Ectodermal cell (in vitro differentiated cells): Measurements from ENCODE around the gene WSCD2.
"Not testable (repeated sequence)": the region's sequence is repeated elsewhere in the genome, so short reads cannot be mapped to it uniquely, and the experiment has no call there.

Experiments used
- H3K27ac ChIP-seq: 2 replicates; pipeline ENCODE4 v1.7.0; 2013; ENCODE audit warnings: mild to moderate bottlenecking, low read depth, low read length; ENCODE audit not compliant: insufficient read depth, poor library complexity, severe bottlenecking
- H3K27me3 ChIP-seq: 2 replicates; pipeline ENCODE4 v1.7.0; 2013; ENCODE audit warnings: mild to moderate bottlenecking, low read length; ENCODE audit not compliant: insufficient read depth, control insufficient read depth, poor library complexity, severe bottlenecking
- H3K36me3 ChIP-seq: one replicate; pipeline ENCODE4 v1.7.0; 2013; ENCODE audit warnings: low read length; ENCODE audit not compliant: control insufficient read depth, insufficient read depth
- H3K4me1 ChIP-seq: one replicate; pipeline ENCODE4 v1.7.0; 2013; ENCODE audit warnings: low read length; ENCODE audit not compliant: control insufficient read depth, insufficient read depth
- H3K4me3 ChIP-seq: 2 replicates; pipeline ENCODE4 v1.7.0; 2013; ENCODE audit warnings: low read depth, low read length, control low read depth; ENCODE audit not compliant: insufficient read depth
- H3K9me3 ChIP-seq: 2 replicates; pipeline ENCODE4 v1.7.0; 2013; ENCODE audit warnings: mild to moderate bottlenecking, low read length, moderate library complexity; ENCODE audit not compliant: control insufficient read depth
- WGBS, 2 experiments: methylation state at CpG; one replicate each; pipeline ENCODE4 v1.1.7; 2013; ENCODE audit warnings: missing lambda C conversion rate in 2 of 2; 5-methylcytosine and 5-hydroxymethylcytosine counted together

WSCD2 gene

GRCh38 chr12:108204117-108204987 is 75.3 kb downstream of the WSCD2 start:
- no peaks in the 10 kb centered on the region for H3K36me3 ChIP-seq
- no peaks in the 10 kb centered on the region for H3K4me1 ChIP-seq
- H3K4me3 ChIP-seq: no peak overlapping the region
- H3K27me3 ChIP-seq: no peaks in the 10 kb centered on the region
- H3K27ac ChIP-seq: no peak overlapping the region
- no peaks in the 10 kb centered on the region for H3K9me3 ChIP-seq
- 91 to 93% methylated on average over 9 of the region's 9 CpGs for WGBS, 2 experiments

- WGBS, 2 experiments: 95 to 97% methylated on average over 1 of the region's 1 CpG
Measured at GRCh38 chr12:108205864-108206263, 76.8 kb downstream of the WSCD2 start.

GRCh38 chr12:108207791-108208730 is 79.0 kb downstream of the WSCD2 start:
- Histone ChIP-seq H3K27ac (no peak overlapping the region), H3K9me3 (no peaks in the 10 kb centered on the region), H3K4me3 (no peak overlapping the region), H3K4me1 (no peaks in the 10 kb centered on the region), H3K27me3 (no peaks in the 10 kb centered on the region), H3K36me3 (no peaks in the 10 kb centered on the region)
- WGBS, 2 experiments: 83 to 84% methylated on average over 3 of the region's 3 CpGs

More at GRCh38 chr12:108205864-108206263, 76.8 kb downstream of the WSCD2 start:
- Histone ChIP-seq H3K27me3 (no peaks in the 10 kb centered on the region), H3K36me3 (no peaks in the 10 kb centered on the region), H3K4me3 (no peak overlapping the region), H3K4me1 (no peaks in the 10 kb centered on the region), H3K27ac (no peak overlapping the region), H3K9me3 (no peaks in the 10 kb centered on the region)

GRCh38 chr12:108210001-108210400 is 80.9 kb downstream of the WSCD2 start:
- Histone ChIP-seq H3K9me3 (no peaks in the 10 kb centered on the region), H3K27me3 (no peaks in the 10 kb centered on the region), H3K36me3 (no peaks in the 10 kb centered on the region), H3K4me1 (no peaks in the 10 kb centered on the region), H3K27ac (no peak overlapping the region), H3K4me3 (no peak overlapping the region)
- 93 to 94% methylated on average over 22 of the region's 22 CpGs for WGBS, 2 experiments

GRCh38 chr12:108211157-108211556 is 82.1 kb downstream of the WSCD2 start:
- Histone ChIP-seq H3K4me1 (no peaks in the 10 kb centered on the region), H3K4me3 (no peak overlapping the region)
- WGBS, 2 experiments: 30 to 50% methylated on average over 2 of the region's 2 CpGs

DNA sequence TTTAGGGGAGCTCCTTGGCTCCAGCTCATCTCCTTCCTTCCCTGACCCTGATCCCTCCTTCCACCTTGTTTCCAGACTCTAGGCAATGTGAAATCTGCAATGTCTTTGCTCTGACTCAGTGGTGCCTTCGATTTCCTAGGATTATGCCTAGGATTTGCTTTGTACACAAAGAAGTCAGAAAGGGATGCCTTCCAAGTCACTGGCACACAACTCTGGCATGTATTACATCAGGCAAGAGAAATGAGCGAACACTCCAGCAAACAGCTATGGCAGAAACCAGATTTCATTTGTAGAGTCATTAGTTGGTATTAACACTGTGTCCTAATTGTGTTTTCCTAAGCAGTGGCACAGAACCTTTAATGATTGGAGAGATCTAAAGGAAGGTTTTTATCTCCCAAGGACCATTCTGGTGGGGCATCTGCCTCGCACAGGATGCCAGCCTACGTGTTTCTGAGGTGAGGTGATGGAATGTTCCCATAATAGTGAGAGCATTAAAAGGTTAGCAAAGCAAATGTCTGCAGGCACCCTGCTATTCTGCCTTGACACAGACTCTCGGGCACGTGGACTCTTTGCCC is 84.9 kb downstream of the WSCD2 start:
- Histone ChIP-seq H3K27me3 (no peaks in the 10 kb centered on the region), H3K36me3 (no peaks in the 10 kb centered on the region), H3K9me3 (no peaks in the 10 kb centered on the region), H3K4me3 (no peak overlapping the region), H3K27ac (no peak overlapping the region), H3K4me1 (no peaks in the 10 kb centered on the region)
- 84 to 89% methylated on average over 6 of the region's 6 CpGs for WGBS, 2 experiments

More at GRCh38 chr12:108211157-108211556, 82.1 kb downstream of the WSCD2 start:
- H3K27ac ChIP-seq: no peak overlapping the region
- H3K27me3 ChIP-seq: no peaks in the 10 kb centered on the region
- no peaks in the 10 kb centered on the region for H3K36me3 ChIP-seq
- no peaks in the 10 kb centered on the region for H3K9me3 ChIP-seq

GRCh38 chr12:108214486-108214885 is 85.4 kb downstream of the WSCD2 start:
- WGBS, 2 experiments: 52 to 55% methylated on average over 4 of the region's 4 CpGs
- no peak overlapping the region for H3K4me3 ChIP-seq
- H3K36me3 ChIP-seq: no peaks in the 10 kb centered on the region
- H3K4me1 ChIP-seq: no peaks in the 10 kb centered on the region
- no peaks in the 10 kb centered on the region for H3K9me3 ChIP-seq
- no peaks in the 10 kb centered on the region for H3K27me3 ChIP-seq
- no peak overlapping the region for H3K27ac ChIP-seq

DNA sequence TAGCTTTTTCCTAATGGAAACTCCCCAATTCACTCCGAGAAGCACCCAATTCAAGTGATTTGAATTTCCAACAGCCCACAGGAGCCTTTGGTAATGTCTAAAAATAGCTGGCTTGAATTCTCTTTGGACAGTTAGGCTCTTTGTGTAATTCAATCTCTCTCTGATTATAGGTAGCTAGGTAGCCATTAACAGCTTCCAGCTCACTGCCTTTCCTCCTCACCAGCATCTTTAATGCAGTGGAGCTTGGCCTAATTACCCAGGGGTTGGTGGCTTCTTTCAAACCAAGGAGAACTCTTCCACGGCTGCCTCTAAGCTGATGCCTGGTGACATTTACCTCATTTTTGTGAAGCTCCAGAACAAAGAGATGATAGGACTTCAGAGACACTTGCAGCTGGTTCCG is 86.4 kb downstream of the WSCD2 start:
- 73 to 77% methylated on average over 3 of the region's 3 CpGs for WGBS, 2 experiments
- Histone ChIP-seq H3K9me3 (no peaks in the 10 kb centered on the region), H3K4me3 (no peak overlapping the region), H3K4me1 (no peaks in the 10 kb centered on the region), H3K27me3 (no peaks in the 10 kb centered on the region), H3K27ac (no peak overlapping the region), H3K36me3 (no peaks in the 10 kb centered on the region)

- no peaks in the 10 kb centered on the region for H3K4me1 ChIP-seq
- 82 to 86% methylated on average over 3 of the region's 3 CpGs for WGBS, 2 experiments
- no peaks in the 10 kb centered on the region for H3K9me3 ChIP-seq
- H3K36me3 ChIP-seq: no peaks in the 10 kb centered on the region
- H3K27ac ChIP-seq: no peak overlapping the region
- no peaks in the 10 kb centered on the region for H3K27me3 ChIP-seq
- no peak overlapping the region for H3K4me3 ChIP-seq
Measured at GRCh38 chr12:108218921-108219320, 89.8 kb downstream of the WSCD2 start.

DNA sequence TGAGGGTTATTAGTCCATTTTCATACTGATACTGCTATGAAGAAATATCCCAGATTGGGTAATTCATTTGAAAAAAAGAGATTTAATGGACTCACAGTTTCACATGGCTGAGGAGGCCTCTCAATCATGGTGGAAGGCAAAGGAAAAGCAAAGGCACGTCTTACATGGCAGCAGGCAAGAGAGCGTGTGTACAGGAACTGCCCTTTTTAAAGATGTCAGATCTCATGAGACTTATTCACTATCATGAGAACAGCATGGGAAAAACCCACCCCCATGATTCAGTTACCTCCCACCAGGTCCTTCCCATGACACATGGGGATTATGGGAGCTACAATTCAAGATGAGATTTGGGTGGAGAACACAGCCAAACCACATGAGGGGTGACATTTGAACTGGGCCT is 96.0 kb downstream of the WSCD2 start:
- not testable (repeated sequence) for H3K9me3 ChIP-seq, H3K27ac ChIP-seq, H3K36me3 ChIP-seq, H3K4me3 ChIP-seq, H3K4me1 ChIP-seq, H3K27me3 ChIP-seq
- 42 to 47% methylated on average over 2 of the region's 2 CpGs for WGBS, 2 experiments
